HG02588 (cell line): ENCODE results near the gene TEX10.
"Not testable (repeated sequence)": the region's sequence is repeated elsewhere in the genome, so short reads cannot be mapped to it uniquely, and the experiment has no call there.

Source experiments
- ATAC-seq: cut with Tn5 transposase; IDR thresholded peaks from one replicate; pipeline ENCODE4 v1.9.1; 2021; ENCODE audit warnings: mild to moderate bottlenecking, moderate library complexity; ENCODE audit not compliant: unreplicated experiment

Gene TEX10

DNA sequence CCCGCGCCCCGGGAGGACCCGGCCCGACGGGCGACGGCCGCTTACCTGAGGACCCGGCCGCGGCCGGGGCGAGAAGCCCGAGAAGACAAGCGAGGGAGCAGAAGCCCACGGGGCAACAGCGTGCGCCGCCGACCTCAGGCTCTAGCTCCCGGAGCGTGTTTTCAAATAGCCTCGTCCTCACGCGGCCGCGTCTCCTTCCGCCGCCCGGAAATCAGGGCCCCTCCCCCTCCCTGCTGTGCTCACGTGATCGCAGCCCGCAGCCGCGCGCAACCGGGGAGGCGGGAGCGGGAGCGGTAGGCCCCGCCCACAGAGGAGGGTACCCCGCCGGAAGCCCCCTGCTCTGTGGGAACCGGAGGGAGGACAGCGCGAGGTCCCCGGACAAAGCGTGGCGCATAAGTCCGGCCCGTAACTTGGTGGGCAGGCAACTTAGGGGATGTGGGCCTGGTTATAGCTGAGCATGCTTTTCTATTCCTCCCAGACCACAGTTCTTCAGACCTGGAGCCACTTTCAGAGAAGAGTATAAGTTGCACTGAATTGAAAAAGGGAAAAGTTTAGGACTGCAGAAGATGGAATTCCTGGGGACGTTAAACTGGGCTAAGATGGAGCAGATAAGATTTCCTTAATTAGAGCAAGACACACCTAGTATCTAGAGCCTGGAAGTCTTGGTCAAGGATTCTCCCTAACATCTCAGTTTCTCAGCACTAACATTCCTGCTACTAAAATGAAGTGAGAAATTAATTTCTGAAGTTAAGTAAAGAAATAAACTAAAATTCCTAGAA, at the start of gene TEX10:
TEX10 (minus strand) TSS at position 216 of the 779 bp plus-strand sequence. CDS start 3,579 bp downstream, outside the sequence.
- peak; percentile 81 for ATAC-seq

DNA sequence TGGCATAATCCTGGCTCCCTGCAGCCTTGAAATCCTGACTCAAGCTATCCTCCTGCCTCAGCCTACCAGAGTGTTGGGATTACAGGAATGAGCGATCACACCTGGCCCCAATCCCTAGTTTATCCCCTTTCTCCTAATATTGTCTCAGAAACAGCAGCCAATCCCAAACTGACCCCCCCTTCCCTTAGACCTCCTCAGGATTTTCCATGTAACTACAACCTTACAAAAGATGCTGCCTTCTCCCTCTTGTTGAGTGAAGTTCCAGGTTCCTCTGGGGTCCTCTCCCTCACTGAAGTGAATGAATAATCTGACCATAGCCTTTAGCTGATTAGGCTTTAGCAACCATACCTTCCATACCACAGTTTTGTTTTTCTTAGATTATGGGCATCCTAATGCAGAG, 48.3 kb upstream of the TEX10 start:
- ATAC-seq = no peak

DNA sequence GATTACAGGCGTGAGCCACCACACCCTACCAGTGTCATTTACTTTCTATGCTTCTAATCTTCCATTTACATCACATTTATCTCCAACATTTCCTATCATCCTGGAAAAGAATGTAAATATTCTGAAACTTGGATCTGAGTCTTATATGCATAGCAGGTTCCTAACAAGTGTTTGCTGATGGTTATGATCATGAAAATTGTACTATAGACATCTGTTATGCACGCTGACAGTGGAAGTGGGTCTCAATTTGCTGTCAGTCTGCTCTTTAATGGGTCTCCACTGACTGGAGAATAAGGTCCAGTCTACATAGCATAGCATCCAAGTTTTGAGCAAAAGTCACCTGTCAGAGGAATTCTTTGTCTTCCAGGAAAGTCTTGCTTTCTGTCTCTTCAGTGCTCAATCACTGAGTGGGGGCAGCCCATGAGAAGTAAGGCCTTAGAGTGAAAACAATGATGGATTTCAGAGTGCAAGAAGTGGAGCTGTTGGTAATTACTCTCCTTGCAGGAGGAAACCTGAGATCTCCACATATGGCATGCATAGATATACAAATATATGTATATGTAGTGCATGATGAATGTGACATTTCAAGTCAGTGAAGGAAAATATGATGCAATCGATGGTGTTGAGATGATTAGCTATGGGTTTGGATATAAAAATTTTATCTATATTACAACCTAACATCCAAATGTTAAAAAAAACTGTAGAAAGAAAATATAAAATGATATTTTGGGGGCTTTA, 45.0 kb upstream of the TEX10 start:
- no peak for ATAC-seq

DNA sequence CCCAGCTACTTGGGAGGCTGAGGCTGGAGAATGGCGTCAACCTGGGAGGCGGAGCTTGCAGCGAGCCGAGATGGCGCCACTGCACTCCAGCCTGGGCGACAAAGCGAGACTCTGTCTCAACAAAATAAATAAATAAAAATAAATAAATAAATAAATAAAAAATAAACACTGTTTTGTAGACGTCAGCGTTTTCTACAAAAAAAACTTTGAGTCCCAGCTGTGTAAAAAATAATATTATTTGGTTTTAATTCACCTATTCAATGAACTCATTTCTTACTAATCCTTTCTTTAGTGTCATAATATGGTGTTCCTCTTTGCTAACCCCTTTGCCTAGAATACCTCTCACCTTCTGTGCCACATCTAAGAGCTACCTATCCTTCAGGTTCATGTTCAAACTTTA, 44.0 kb upstream of the TEX10 start:
- ATAC-seq = no peak

DNA sequence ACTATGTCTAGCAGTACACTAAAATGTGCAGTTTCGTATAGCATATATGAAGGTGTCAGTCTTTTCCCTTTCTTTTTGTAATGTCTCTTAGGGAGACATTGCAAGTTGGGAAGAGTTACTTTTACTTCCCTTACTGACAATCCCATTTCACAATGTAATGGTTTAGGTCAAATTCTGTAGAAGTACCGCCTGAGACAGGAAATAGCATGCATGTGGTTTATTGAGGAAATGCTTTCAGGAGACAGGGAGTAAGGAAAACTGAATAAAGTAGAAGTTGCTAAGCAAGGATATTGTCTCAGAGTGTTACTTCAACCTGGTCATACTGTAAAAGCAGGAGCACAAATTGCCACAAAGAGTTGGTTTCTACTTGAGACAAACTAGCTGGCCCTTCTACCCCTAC, 42.1 kb upstream of the TEX10 start:
- ATAC-seq = no peak

DNA sequence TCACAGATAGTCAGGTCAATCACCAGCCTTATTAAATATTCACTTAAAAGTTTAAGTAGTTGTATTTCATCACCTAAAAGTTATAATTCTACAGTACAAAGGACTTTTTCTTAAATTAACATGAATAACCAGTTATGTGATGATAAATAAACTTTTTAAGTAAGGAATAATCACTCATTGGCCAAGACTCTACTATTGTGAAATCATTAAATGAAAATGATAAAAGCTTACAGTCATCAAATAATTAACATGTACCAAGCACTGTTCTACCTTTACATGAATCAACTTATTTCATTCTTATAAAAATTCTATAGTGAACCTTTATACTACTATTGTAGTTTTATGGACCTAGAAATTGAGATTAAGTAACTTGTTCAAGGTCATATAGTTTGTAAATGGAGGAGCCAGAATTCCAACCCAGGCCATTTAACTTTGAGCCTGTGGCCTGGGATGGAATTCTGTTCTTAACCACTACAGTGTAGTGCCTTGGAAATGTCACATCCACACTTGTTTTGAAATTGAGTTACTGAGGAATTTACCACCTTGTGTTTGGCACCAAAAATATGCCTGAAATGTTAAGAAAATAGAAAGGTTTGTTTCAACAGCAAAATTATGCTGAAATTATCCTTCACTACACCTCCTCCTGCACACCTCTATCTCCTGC, 41.4 kb upstream of the TEX10 start:
- ATAC-seq = no peak

DNA sequence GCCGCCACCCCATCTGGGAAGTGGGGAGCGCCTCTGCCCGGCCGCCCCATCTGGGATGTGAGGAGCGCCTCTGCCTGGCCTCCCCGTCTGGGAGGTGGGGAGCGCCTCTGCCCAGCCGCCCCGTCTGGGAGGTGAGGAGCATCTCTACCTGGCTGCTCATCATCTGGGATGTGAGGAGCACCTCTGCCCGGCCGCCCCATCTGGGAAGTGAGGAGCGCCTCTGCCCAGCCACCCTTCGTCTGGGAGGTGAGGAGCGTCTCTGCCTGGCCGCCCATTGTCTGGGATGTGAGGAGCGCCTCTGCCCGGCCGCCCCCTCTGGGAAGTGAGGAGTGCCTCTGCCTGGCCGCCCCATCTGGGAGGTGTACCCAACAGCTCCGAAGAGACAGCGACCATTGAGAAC, 40.2 kb upstream of the TEX10 start:
- not testable (repeated sequence) for ATAC-seq

DNA sequence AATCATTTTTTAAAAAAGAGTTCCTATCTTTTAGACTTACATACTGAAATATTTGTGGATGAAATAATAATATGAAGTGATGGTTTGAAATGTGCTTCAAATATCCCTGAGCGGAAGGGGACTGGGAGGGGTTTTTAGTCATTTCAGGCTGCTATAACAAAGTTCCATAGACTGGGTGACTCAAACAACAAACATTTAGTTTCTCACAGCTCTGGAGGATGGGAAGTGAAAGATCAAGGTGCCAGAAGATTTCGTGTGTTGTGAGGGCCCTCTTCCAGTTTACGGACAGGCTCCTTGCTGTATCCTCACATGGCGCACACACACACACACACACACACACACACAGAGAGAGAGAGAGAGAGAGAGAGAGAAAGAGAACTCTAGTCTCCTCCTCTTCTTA, 27.1 kb upstream of the TEX10 start:
- no peak for ATAC-seq

DNA sequence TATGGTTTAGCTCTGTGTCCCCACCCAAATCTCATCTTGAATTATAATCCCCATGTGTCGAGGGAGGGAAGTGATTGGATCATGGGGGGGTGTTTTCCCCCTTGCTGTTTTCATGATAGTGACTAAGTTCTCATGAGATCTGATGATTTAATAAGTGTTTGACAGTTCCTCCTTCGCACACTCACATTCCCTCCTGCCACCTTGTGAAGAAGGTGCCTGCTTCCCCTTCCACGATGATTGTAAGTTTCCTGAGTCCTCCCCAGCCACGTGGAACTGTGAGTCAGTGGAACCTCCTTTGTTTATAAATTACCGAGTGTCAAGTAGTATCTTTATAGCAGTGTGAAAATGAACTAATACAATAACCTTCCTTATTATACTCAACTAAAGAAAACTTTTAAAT, 24.3 kb upstream of the TEX10 start:
- no peak for ATAC-seq

DNA sequence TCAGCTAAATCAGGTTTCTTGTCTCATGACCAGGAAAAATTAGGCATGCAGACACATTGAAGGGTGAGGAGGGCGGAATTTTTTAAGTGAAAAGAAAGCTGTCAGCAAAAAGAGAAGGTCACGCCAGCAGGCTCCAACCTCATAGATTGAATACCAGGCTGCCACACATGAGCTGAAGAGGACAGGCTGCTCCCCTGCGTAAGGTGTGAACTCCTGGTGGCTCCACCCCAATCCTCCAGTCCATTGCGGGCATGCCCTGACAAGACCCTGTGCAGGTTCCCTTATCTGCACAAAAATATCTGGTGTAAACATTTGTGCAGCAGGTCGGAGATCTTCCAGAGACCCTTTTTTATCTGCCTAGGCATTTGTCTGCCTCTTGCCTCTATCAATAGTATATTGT, 22.9 kb upstream of the TEX10 start:
- no peak for ATAC-seq

DNA sequence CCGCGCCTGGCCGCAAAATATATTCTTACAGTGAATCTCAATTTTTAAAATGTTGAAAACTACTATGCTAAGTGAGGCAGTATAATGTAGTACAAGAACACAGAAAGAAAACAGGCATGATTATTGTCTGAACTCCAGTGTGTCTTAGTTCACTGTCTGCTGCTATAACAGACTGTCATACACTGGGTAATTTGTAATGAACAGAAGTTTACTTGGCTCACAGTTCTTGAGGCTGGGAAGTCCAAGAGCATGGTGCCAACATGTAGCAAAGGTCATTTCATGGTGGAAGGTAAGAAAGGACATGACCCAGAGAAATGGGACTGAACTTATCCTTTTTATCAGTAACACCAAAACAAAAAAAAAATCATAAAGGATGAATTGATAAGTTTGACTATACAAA, 19.9 kb upstream of the TEX10 start:
- ATAC-seq = no peak

DNA sequence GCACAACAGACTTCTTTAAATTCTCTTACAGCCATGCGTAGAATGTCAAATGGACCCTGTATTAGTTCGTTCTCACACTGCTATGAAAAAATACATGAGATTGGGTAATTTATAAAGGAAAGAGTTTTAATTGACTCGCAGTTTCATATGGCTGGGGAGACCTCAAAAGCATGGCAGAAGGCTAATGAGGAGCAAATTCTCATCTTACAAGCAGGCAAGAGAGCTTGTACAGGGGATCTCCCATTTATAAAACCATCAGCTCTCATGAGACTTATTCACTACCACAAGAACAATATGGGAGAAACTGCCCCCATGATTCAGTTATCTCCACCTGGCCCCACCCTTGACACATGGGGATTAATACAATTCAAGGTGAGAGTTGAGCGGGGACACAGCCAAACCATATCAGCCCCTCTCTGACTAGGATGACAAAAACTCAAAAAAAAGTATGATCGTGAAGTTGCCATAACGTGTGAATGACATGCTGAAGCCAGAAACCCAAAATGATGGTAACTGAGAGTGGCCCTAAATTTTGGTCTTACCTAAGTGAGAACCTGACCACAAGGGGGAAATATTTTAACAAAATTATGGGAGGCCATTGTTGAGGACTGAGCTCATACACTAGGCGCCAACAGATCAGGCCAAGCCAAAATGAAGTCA, 17.5 kb upstream of the TEX10 start:
- no peak for ATAC-seq

DNA sequence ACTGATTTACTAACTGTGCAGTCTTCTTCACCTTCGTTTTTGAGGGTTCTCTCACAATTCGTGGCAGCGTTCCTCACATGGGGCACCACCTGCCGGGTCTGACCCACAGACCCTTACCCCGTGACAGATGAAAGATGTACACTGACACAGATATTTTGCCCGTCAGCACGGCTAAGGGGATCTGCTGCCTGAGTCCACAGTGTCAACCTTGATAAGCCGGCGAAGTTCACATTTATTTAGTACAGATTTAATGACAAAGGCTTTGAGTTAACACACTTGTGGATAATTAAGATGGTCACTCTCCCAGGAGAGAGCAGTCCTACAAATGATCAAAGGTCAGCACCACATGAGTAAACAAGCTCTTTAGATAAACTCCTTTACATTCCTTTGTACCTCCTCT, 15.9 kb upstream of the TEX10 start:
- no peak for ATAC-seq

DNA sequence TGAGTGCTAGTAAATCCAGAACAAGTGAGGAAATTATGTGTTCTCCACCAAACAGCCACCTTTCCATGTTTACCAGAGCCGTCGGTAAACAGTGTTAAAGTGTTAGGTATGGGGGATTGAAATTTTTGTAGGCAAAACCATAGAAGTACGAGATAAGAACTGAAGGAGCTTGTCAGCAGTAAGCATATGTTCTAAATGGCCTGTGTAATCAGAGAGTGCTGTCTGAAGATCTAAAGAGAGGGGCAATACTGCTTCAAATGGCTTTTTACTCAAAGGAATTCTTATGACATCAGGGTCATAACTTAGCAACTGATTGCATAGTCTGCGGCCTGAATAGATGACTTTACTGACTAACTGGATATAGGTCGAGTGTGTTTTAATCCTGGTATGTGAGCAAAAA, 13.4 kb upstream of the TEX10 start:
- no peak for ATAC-seq

DNA sequence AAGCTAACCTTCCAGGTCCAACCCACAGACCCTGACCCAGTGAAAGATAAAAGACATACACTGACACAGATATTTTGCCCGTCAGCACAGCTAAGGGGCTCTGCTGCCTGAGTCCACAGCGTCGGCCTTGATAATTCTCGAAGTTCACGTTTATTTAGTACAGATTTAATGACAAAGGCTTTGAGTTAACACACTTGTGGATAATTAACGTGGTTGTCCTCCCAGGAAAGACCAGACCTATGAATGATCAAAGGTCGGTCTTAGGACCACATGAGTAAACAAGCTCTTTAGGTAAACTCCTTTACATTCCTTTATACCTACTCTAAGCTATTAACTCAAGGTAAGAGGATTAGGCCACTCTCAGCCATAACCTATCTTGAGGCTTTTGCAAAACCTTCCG, 11.3 kb upstream of the TEX10 start:
- ATAC-seq = no peak

DNA sequence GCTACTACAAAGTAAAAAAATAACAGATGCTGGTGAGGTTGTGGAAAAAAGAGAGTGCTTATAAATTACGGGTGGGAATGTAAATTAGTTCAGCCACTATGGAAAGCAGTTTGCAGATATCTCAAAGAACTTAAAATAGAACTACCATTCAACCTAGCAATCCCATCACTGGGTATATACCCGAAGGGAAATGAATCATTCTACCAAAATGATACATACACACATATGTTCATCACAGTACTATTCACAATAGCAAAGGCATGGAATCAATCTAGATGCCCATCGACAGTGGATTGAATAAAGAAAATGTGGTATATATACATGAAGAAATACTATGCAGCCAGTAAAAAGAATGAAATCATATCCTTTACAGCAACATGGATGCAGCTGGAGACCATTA, 6.3 kb upstream of the TEX10 start:
- ATAC-seq = no peak

DNA sequence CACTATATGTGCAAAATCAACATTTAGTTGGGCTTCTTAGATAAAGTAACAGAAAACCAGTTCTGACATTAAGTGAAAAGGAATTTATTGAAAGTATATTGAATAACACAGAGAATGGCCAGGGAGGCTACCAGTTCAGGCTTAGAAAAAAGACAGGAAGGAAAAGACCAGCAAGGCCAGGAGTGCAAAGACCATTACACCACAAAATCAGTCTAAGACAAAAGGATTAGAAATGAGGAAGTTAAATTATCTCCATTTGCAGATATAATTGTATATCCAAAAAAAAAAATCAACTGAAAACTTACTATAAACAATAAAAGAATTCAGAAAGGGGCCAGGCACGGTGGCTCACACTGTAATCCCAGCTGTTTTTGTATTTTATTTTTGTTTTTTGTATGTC, 4.8 kb upstream of the TEX10 start:
- no peak for ATAC-seq

DNA sequence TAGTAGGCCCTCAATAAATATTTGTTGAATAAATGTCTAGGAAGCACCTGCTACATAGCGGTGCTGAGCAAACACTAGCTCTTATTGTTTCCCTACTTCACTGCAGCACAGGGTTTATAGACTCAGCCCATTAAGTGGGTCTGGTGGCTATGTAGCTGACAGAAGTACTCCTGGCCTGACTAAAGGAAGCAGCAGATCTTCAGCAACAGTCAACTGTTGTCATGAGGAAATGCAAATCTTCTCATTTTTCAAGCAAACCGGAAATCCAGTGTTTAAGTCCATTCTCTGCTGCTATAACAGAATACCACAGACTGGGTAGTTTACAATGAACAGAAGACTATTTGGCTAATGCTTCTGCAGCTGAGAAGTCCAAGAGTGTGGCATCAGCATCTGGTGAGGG, 2.8 kb upstream of the TEX10 start:
- ATAC-seq = no peak

DNA sequence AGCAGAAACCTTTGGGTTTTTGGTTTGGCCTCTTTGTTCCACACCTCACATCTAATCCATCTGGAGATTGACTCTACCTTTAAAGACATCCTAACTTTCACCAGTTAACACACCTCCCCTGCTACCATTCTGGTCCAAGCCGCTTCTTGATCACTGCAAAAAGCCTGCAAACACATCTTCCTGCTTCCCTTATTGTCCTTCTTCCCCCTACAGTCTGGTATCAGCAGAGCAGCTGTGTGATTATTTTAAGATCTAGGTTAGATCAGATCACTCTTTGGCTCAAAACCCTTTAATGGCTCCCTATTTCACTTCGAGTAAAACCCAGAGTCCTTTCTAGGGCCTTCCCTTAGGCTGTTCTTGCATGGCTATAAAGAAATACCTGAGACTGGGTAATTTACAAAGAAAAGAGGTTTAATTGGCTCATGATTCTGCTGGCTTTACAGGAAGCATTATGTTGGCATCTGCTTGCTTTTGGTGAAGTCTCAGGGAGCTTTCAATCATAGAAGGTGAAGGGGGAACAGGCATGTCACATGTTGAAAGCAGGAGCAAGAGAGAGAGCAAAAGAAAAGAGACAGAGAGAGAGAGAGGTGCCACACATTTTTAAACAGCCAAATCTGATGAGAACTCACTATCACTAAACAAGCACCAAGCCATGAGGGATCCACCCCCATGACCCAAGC, 1.5 kb upstream of the TEX10 start:
- no peak for ATAC-seq

DNA sequence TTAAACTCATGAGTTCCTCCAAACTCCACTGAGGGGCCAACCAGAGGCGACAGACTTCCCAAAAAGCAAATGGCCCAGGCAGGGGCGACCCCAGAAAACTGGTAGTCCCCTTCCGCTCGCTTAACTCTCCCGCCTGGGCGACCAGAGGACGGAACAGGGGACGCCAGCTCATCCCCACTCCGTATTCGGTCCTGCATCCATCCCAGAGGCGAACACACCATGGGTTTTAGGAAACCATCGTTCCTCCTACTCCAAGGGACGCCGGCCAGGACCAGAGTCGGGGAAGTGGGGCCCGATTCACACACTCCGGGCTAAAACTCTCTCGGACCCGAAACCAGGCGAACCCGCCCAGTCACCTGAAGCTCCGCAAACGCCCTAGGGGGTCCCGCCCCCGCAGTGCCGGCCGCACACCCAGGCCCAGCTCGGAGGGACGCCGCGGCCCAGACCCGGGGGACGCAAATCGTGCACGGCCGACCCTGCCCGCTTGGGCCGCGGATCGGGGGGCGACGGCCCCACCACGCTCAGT, 478 bp downstream of the TEX10 start:
- ATAC-seq = peak; percentile 41

DNA sequence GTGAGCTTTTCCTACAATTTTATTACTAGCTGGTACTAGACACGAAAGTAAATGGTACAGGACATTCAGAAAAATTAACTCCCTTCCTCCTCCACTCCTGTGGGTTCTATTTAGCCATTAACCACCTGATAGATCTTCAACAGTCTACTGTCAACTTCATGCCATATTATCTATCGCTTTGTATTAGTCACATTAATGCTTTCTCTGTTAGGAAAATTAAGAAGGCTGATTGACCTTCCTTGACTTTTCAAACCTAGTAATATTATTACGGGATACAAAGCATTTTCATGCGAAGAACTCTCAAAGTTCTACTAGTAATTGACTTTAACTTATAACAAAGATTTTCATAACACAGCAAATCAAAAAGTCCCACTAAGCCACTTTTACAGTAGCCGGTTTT, 1.2 kb downstream of the TEX10 start:
- no peak for ATAC-seq
